Kidney tubule cell (primary cell): ENCODE results near the gene SP100.
"Not testable (repeated sequence)": the region's sequence is repeated elsewhere in the genome, so short reads cannot be mapped to it uniquely, and the experiment has no call there.

Source experiments
- DNase-seq: peaks from one replicate; pipeline ENCODE4 v3.0.0-alpha.2; 2018; ENCODE audit warnings: low spot score

Gene SP100

DNA sequence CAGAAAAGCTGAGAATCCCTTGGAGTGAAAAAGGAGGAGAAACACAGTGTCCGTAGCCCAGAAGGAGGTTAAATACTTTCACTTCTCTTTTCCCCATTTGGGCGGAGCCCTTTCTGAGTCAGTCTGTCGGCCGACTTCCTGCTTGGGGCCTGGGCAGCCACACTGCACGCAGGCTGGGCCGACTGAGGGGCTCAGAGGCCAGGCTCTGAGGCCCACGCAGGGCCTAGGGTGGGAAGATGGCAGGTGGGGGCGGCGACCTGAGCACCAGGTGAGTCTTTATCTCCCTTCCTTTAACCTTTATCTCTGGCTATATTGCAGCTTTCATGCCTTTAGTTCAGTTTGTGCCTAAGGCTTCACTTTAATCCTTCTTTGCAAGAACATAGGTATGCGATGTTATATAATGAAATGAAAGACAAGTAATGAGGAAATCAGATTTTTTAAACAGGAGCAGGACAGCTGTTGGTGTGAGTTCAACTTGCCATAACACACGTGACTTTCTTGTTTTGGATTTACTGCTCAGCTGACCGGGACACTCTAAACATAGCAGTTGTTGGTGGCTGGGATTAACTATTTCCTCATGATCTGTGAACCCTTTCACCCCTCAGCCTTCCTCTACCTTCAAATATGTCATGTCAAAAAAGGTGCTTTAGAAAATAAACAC lies at the start of gene SP100:
SP100 (plus strand) TSS at position 141 of the 661 bp plus-strand sequence; CDS start at position 237, 96 bp downstream.
- peak; percentile 87 for DNase-seq

DNA sequence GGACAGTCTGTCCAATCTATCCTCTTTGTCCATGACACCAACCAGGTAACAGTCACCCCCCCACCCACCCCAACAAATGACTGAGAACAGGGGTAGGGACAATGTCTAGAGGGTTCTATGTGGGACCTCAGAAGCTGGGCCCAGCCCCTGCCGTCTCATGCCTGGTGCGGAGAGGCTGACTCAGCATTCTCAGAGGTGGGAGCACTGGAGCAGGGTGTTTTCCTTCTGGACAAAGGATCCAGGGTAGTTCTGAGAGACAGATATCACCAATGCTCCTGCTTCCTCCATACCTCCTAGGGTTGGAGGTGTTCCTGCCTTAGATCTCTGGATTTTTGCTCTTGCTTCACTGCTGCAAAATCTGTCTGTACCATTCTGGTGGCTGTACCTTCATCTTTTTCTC lies 33.9 kb upstream of the SP100 start:
- no peak for DNase-seq

DNA sequence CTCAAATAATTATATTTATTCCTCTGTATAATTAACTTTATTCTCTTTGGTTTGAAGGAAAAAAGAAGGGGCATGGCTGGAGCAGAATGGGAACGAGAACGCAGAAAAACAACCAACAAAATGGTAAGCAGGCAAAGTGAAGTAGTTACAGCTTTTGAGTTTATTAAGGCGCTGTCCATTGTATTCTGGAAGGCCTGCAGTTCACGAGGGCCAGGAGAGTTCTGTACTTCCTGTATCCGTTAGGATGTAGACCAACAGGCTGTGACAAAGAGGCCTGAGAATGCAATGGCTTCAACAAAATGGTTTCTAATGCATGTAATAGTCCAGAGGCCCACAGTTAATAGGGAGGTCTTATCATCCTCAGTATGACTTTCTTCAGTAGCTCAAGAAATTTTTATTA lies 32.5 kb upstream of the SP100 start:
- no peak for DNase-seq

DNA sequence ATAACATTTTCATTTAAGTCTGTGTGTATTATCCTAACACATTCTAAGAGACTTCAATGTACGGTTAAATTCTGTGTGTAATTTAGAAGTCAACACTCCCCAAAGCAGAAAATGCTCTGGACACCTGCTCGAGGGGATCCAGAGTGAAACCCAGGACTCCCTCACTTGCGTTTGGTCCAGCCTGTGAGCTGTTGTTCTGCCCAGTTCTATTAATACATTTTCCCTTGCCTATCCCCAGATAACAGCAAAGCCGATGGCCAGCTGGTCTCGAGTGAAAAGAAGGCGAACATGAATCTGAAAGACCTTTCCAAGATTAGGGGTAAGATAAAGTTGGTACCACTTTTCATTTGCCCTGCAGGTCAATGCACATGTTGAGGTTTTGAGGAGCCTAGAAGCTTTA lies 31.0 kb upstream of the SP100 start:
- no peak for DNase-seq

GRCh38 chr2:230394301-230394700 lies 21.7 kb upstream of the SP100 start:
- no peak for DNase-seq

- not testable (repeated sequence) for DNase-seq
Observed at GRCh38 chr2:230398698-230399097, 17.3 kb upstream of the SP100 start.

- DNase-seq: no peak
Observed at GRCh38 chr2:230400041-230400440, 16.0 kb upstream of the SP100 start.

DNA sequence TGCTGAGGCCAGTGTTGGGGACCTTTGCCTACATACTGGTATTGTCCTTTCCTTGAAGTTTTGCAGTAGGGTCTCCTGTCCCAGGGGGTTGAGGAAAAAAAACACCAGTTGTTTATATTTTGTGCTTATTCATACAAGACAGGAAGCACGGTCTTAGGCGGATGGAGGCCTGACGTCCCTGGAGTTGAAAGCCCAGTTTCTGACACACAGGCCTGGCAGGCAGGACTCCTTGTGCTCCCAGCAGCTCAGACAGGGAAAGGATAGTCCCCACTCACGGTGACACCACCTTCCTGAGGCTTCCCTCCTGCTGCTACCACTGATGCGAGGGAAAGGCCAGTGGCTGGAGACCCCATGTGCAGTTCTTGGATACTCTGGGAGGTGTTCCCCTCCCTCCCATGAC lies 15.5 kb upstream of the SP100 start:
- DNase-seq: no peak

- not testable (repeated sequence) for DNase-seq
Observed at GRCh38 chr2:230401026-230401425, 15.0 kb upstream of the SP100 start.

GRCh38 chr2:230403746-230404145 lies 12.3 kb upstream of the SP100 start:
- DNase-seq: no peak

- no peak for DNase-seq
Observed at GRCh38 chr2:230405824-230406223, 10.2 kb upstream of the SP100 start.

GRCh38 chr2:230408244-230408842 lies 7.7 kb upstream of the SP100 start:
- DNase-seq: peak; percentile 62

DNA sequence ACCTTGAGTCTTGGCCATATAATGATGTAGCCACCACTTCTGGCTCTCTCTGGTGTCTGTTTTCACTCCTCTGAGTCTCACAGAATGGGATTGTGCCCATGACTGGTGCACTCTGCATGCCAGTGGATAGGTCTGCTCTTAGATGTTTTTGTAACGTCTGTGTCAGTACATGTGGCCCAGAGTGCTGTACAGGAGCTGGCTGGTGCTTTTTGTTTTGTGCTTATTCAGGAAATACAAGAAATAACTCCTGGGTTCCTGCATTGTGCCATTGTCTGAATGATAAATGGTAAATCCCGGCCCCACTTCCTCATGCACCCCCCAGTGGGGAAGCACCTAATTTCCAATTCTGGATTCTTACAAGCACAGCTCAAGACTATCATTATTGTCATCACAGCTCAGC lies 6.7 kb upstream of the SP100 start:
- peak; percentile 60 for DNase-seq

DNA sequence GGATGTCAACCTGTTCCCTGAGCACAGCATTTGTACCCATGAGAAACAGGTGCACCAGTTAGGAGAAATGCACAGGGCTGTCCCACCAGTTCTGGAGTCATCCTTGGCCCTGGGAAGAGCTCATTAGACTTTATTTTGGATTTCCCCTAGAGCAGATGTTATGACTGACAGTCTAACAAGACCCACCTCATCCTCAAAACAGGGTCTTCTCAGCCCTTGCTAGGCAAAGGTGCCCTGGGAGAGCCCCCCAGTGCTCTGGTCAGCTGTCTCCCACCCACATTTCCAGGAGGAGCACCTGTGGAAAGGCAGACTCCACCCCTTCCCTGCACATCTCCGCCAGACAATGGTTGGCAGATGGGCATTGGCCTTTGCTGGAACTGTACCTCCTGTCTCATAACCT lies 5.7 kb upstream of the SP100 start:
- no peak for DNase-seq

DNA sequence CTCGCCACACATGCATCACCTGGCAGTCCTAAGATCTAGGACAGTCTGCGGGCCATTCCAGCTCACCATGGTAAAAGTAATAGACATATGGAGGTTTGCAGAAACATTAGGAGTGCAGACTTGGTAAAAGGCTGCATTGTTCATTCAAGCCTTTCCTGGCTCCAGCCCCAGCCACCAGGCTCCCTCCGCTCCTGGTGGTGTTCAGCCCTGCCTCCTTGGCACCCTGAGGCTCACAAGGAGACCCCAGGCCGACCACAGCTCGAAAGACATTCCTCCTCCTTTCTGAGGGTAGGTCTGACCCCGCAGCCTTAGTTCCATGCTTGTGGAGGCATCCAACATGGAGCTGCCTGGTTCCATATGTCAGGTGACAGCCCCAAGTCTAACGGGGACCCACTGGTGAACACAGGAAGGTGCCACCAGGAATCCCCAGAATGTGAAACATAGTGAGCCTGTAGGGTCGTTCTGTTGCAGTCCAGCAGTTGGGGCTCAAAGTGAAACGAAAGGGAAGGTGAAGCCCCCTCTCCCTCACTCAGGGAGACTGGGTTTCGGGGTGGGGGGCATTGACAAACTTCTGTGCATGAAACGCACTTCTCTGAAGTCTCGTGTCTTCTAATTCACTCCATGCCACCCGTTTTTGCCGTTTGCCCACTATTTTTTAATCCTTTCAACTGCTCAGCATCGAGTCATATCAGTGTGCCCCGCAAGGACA lies 5.0 kb upstream of the SP100 start:
- no peak for DNase-seq

DNA sequence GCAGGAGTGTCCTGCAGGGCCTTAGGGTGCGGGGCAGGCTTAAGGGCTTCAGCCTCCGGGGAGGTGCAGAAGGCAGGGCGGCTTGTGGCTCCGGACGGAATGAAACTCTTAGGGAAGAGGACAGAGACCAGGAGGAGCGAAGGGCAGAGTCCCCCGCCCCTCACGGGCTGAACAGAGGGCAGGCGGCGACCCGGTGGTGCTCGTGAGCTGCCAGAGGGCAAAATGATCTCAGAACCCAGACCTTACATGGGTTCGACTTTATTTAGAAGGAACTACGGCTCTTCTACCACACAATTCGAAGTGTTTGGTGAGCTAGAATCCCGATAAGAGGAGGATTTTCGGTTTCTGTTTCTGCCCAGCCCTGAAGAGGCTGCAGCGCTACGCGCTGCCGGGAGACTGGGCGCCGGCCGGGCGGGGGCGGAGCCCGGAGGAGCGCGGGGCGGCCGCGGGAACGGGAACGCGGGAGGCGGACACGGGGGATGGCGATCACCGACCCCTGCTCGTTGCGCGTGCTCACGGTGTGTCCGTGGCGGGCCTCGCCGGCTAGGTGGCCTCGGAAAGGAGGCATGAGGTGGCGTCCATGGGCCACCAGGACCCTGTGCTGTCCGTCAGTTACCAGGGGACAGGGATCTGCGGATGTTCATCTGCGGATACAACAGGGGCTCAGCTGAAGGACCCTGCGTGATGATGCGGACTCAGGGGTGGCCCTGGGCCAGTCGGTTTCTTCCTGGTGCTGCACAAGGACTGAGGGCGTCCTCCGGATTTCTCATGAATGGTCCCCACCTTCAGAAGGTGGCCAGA lies 4.2 kb upstream of the SP100 start:
- DNase-seq: peak; percentile 68

DNA sequence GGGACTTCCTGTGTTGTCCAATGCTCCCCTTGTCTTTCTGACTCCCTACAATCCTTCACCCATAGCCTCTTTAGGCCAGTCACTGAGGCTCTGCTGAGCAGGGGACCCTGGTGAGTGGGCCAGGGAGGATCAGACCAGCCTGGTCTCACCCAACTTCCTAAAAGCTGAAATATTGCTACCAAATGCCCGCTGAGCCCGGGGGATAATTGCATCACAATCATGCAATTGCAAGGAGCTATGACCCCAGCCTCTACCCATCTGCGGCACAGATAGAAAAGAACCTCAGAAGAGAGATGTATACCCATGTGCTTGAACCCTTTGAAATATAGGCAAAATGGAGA lies 3.7 kb upstream of the SP100 start:
- no peak for DNase-seq

DNA sequence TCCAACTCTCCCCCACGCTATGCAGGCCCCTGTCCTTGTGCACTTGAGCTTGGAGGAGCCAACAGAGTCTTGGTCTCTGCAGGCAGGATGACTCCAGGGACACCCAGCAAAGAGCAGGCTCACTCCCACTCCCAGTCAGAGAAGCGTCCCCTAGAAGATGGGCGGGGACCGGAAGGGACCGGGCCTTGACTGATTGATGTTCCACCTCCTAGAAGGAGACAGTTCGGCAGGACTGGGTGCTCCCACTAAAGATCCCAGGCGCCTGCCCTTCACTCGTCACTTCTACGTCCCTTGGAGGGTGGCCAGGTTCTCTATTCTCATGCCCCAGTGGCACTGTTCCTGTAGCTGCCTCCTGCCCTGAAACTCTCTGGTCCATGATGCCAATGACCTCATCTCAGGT lies 3.2 kb upstream of the SP100 start:
- no peak for DNase-seq

DNA sequence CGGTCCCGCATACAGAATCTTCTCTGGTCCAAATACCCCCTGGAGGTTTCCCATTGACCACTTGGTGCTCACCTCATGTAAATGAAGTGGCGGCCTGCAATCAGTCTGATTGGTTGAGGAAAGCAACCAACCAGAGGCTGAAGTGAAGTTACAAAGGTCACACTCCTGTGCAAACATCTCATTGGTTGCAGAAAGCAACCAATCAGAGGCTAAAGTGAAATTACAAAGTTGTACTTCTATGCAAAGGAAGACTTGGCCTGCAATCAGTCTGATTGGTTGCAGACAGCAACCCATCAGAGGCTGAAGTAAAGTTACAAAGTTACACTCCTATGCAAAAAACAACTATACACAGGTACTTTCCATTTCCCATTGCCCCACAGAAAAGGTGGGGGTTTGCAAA lies 2.5 kb upstream of the SP100 start:
- DNase-seq: no peak

GRCh38 chr2:230414302-230414701 lies 1.7 kb upstream of the SP100 start:
- DNase-seq: peak; percentile 67

DNA sequence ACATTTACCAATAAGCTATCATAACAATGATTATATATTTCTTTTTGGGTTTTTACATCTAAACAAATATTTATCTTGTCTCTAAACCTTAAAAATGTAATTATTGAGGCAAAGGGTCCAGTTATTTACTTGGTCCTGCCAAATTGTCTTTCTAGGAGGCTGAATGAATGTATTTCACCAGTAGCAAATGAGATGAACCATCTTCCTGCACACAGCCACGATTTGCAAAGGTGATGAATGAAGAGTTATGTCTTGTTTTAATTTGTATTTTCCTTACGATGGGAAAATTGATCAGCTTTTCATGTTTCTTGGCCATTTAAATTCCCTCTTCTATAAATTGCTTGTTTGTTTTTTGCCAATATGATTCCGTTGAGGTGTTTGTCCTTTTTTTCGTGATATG lies 1.4 kb downstream of the SP100 start:
- no peak for DNase-seq

DNA sequence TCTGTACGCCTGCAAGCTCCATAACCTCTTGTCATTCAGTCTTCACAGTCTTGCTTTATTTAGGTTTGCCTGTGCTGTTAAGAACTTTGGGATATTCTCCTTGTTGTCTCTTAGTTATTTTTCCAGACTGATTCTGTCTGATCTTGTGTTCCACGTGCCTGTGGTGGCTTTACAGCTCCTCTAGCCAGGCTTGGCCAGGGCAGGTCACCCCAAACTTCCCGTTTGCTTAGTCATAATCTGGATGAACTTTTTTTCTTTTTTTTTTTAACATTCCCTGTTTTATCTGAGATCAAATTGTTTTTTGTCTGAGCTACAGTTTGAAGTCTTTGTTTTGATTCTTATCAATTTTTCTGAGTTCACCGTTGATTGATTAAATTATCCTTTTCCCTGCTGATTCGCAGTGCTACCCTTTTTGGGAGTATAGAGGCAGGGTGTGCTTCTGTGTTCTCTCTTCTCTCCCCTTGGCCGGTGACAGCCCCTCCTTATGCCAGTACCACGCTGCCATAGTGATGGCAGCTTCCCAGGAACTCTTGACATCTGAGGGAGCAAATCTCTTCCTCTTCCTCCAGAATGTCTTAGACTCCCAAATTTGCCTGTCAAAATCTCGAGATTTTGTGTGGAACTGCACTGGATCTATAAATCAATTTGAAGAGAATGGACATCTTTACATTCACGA lies 2.5 kb downstream of the SP100 start:
- DNase-seq: peak; percentile 46
